Activated naive CD8-positive, alpha-beta T cell (primary cell): ENCODE data around the gene SUOX.
"Not testable (repeated sequence)": the region's sequence is repeated elsewhere in the genome, so short reads cannot be mapped to it uniquely, and the experiment has no call there.

Experiments used
- H3K27ac Mint-ChIP-seq: one replicate; pipeline ENCODE4 v1.8.0; 2021; ENCODE audit warnings: mixed read lengths
- H3K27me3 Mint-ChIP-seq: one replicate; pipeline ENCODE4 v1.8.0; 2021; ENCODE audit warnings: mixed read lengths
- H3K36me3 Mint-ChIP-seq: one replicate; pipeline ENCODE4 v1.8.0; 2021; ENCODE audit warnings: mixed read lengths
- H3K4me1 Mint-ChIP-seq: one replicate; pipeline ENCODE4 v1.8.0; 2021; ENCODE audit warnings: low read depth, mixed read lengths
- H3K4me3 Mint-ChIP-seq: one replicate; pipeline ENCODE4 v1.8.0; 2021; ENCODE audit warnings: mild to moderate bottlenecking, mixed read lengths
- H3K9me3 Mint-ChIP-seq: one replicate; pipeline ENCODE4 v1.8.0; 2021; ENCODE audit warnings: low read depth, mixed read lengths

SUOX gene

GRCh38 chr12:55999522-55999921 is 2.4 kb downstream of the SUOX start:
- H3K27ac Mint-ChIP-seq, H3K9me3 Mint-ChIP-seq, H3K27me3 Mint-ChIP-seq, H3K36me3 Mint-ChIP-seq, H3K4me3 Mint-ChIP-seq: not testable (repeated sequence)
- H3K4me1 Mint-ChIP-seq = peaks cover 22% of the 10 kb centered on the region

DNA sequence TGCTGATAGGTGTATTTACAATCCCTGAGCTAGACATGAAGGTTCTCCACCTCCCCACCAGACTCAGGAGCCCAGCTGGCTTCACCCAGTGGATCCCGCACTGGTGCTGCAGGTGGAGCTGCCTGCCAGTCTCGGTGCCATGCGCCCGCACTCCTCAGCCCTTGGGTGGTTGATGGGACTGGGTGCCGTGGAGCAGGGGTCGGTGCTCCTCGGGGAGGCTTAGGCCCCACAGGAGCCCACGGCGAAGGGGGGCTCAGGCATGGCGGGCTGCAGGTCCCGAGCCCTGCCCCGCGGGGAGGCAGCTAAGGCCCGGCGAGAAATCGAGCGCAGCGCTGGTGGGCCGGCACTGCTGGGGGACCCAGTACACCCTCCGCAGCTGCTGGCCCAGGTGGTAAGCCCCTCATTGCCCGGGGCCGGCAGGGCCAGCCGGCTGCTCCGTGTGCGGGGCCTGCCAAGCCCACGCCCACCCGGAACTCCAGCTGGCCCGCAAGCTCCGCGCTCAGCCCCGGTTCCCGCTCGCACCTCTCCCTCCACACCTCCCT is 3.0 kb downstream of the SUOX start:
- not testable (repeated sequence) for H3K9me3 Mint-ChIP-seq, H3K27ac Mint-ChIP-seq, H3K27me3 Mint-ChIP-seq, H3K4me3 Mint-ChIP-seq, H3K36me3 Mint-ChIP-seq
- H3K4me1 Mint-ChIP-seq = peaks cover 22% of the 10 kb centered on the region

DNA sequence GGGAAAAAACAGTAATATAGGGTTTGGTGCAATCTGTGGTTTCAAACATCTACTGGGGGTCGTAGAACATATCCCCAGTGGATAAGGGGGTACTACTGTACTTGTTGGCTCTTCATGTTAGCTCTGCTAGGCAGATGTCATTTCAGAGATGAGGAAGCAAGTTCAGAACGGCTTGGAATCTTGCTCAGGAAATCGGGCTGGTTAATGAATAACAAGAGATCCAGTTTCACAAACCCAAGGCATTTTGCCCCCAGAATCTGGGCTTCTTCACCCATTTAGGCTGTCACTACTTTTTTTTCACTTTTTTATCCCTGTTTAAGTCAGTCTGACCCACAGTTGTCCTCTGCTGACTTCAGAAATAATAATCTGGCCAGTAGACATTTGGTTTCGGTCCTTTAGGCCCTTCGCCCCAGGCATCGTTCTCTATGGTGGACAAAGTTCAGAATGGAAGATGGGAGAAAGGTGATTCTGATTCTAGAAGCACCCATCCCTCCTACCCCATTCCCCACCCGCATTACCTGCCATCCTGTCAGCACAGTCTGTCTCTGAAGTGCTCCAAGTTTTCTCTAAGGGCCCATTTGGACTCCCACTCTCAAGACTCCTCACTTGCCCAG is 4.5 kb downstream of the SUOX start:
- Mint-ChIP-seq H3K9me3 (no peaks in the 10 kb centered on the region), H3K27me3 (no peaks in the 10 kb centered on the region), H3K4me1 (peaks cover 22% of the 10 kb centered on the region), H3K4me3 (no peak overlapping the region), H3K36me3 (no peaks in the 10 kb centered on the region), H3K27ac (no peak overlapping the region)

DNA sequence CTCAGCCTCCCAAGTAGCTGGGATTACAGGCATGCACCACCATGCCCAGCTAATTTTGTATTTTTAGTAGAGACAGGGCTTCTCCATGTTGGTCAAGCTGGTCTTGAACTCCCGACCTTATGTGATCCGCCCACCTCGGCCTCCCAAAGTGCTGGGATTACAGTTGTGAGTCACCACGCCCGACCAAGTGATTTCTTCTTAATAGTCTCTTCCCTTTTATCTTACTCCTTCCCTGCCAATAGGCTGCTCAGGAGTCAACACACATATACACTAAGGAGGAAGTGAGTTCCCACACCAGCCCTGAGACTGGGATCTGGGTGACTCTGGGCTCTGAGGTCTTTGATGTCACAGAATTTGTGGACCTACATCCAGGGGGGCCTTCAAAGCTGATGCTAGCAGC is 6.3 kb downstream of the SUOX start:
- H3K4me3 Mint-ChIP-seq, H3K9me3 Mint-ChIP-seq, H3K36me3 Mint-ChIP-seq, H3K27me3 Mint-ChIP-seq, H3K27ac Mint-ChIP-seq: not testable (repeated sequence)
- peaks cover 25% of the 10 kb centered on the region for H3K4me1 Mint-ChIP-seq

DNA sequence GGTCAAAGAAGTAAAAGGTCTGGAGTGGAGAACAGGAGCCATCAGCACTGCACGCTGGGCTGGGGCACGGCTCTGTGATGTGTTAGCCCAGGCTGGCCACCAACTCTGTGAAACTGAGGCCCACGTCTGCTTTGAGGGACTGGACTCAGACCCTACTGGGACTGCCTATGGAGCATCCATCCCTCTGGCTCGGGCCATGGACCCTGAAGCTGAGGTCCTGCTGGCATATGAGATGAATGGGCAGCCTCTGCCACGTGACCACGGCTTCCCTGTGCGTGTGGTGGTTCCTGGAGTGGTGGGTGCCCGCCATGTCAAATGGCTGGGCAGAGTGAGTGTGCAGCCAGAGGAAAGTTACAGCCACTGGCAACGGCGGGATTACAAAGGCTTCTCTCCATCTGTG is 7.1 kb downstream of the SUOX start:
- Mint-ChIP-seq H3K4me3 (no peak overlapping the region), H3K36me3 (no peaks in the 10 kb centered on the region), H3K4me1 (peaks cover 27% of the 10 kb centered on the region), H3K27ac (peak overlapping the region; percentile 58), H3K9me3 (no peaks in the 10 kb centered on the region), H3K27me3 (no peaks in the 10 kb centered on the region)

DNA sequence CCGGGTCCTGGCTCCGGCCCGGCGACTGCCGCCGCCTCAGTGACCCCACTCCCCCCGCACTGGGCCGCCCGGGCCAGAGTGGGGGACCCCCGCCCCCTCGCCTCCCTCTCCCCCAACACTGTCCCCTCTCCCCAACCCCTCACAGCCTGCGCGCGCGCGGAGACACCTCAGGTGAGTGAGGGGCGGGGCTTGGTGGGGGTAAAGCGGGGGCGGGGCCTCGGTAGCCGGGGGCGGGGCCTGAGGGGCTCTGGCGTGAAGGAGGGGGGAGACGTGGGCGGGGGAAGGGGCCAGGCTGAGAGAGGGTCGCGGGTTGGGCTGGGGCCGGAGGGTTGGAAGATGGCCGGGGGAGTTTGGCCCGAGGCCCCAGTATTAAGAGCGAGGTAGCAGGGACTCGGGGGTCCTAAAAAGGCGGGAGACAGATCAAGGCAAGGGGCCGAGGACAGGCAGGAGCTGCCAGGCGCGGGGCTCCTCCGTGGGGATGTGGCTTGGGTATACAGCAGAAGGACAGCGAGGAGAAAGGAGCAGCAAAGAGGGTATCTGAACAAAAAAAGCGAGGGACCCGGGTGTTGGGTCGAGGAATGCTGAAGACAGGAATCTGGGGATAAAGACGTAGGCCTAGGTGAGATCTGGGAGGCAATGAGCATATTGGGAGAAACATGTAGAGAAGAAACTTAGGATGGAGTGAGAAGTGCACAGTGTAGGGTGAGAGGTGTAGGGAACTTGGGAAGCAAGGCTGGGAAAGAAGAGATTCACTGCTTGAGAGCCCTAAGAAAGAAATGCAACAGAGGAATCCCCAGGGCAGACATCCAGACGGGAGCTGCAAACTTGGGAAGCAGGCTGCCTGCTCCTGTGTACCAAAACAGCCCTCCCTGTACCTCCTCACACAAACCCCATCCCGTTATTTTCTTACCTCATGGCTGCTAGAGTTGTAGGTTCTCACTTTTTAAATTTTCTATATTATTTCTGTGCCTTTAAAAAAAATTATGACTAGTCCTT is 10.8 kb downstream of the SUOX start:
- Mint-ChIP-seq H3K27me3 (no peaks in the 10 kb centered on the region), H3K4me1 (peaks cover 34% of the 10 kb centered on the region), H3K4me3 (peak overlapping the region; percentile 93), H3K27ac (peak overlapping the region; percentile 86), H3K9me3 (no peaks in the 10 kb centered on the region), H3K36me3 (peaks cover 5% of the 10 kb centered on the region)

DNA sequence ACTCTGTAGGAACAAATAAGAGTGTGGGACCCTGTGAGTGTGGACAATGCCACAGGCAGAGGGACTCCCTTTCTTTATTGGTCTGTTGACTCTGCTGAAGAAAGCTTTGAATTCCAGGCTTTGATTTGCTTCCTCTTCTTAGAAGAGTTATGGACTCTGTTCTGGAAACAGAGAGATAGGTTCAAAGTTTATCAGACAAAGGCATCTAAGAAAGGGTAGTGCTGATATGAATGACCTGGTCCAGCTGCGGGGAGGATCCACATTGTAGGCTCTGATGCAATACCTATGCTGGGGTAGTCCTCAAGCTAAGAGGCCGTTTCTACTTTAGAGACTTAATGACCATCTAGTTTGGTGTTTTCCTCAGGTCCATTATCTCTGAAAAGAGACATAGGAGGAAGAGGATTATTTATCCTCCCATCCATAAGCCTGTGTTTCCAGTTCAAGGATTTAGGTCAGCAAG is 13.1 kb downstream of the SUOX start:
- Mint-ChIP-seq H3K27ac (no peak overlapping the region), H3K27me3 (no peaks in the 10 kb centered on the region), H3K4me3 (peak overlapping the region; percentile 40), H3K4me1 (peaks cover 35% of the 10 kb centered on the region), H3K36me3 (peaks cover 10% of the 10 kb centered on the region), H3K9me3 (no peaks in the 10 kb centered on the region)

DNA sequence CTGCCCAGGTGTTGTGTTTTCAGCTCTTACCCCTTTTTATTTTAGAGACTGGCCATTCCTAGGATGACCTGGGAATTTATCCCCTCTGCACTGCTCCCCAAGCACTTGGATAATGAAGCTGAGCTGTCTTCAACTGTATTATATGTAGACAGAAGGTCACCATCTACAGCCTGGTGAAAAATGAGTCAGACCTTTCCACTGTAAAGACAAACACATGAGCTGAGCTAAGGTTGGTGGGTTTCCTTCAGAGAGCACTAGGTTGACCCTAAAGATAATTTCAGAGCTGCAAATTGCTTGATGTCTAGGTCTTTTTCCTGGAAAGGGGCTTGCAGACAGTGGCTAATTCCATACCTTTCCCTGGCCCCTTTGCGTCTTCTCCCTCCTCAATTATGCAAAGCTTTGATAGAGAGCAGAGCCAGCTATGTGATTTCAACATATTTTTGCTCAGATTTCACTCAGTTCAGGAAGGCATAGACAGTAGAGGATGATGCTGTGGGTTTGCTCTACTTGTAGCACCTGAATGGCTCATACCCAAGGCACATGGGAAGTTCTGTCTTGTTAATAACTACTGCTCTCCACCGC is 14.5 kb downstream of the SUOX start:
- H3K9me3 Mint-ChIP-seq = no peaks in the 10 kb centered on the region
- peaks cover 28% of the 10 kb centered on the region for H3K4me1 Mint-ChIP-seq
- H3K27ac Mint-ChIP-seq = no peak overlapping the region
- no peak overlapping the region for H3K4me3 Mint-ChIP-seq
- no peaks in the 10 kb centered on the region for H3K27me3 Mint-ChIP-seq
- peaks cover 10% of the 10 kb centered on the region for H3K36me3 Mint-ChIP-seq

- H3K36me3 Mint-ChIP-seq = peaks cover 14% of the 10 kb centered on the region
- H3K27ac Mint-ChIP-seq = no peak overlapping the region
- H3K4me1 Mint-ChIP-seq = peaks cover 17% of the 10 kb centered on the region
- no peaks in the 10 kb centered on the region for H3K27me3 Mint-ChIP-seq
- no peak overlapping the region for H3K4me3 Mint-ChIP-seq
- H3K9me3 Mint-ChIP-seq = no peaks in the 10 kb centered on the region
These were observed 16.4 kb downstream of the SUOX start for GRCh38 chr12:56013482-56013881.

DNA sequence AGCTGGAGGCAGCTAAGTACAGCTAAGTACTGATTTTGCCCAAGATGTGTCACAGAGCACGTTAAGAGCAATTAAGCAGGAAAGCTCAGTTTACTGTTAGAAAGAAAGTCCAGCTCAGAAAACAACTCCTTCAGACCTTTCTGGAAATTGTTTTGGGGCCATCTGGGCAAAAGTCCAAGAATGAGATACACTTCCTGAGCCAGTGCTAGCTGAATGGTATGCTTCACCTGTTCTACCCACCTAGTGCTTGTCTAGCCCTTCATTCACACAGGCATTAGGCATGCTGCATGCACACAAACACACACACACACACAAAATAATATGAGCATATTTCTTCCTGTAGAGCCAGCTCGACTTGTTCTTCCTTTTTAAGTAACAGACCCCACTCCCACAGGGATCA is 17.1 kb downstream of the SUOX start:
- Mint-ChIP-seq H3K9me3 (no peaks in the 10 kb centered on the region), H3K36me3 (peaks cover 14% of the 10 kb centered on the region), H3K27ac (no peak overlapping the region), H3K4me1 (peaks cover 13% of the 10 kb centered on the region), H3K27me3 (no peaks in the 10 kb centered on the region), H3K4me3 (no peak overlapping the region)

DNA sequence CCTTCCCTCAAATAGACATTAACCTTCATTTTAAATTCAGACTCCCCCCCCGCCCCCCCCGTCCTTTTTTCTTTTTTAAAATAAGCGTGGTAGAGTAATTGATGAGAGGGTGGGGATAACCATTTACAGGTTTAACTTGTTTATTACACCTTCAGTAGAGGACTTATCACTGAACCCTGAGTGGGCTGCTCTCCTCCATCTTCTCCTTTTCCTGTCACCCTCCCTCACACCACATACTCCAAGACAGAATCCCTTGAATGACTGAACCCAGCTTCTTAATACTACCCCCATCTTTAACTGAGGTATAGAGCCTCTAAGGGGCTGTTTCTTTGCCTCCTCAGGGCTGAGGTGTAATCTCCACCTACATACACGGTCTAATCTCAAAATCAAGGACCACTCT is 20.1 kb downstream of the SUOX start:
- no peaks in the 10 kb centered on the region for H3K9me3 Mint-ChIP-seq
- H3K27ac Mint-ChIP-seq = no peak overlapping the region
- H3K4me1 Mint-ChIP-seq = peaks cover 21% of the 10 kb centered on the region
- no peaks in the 10 kb centered on the region for H3K27me3 Mint-ChIP-seq
- H3K36me3 Mint-ChIP-seq = peaks cover 11% of the 10 kb centered on the region
- H3K4me3 Mint-ChIP-seq = no peak overlapping the region

DNA sequence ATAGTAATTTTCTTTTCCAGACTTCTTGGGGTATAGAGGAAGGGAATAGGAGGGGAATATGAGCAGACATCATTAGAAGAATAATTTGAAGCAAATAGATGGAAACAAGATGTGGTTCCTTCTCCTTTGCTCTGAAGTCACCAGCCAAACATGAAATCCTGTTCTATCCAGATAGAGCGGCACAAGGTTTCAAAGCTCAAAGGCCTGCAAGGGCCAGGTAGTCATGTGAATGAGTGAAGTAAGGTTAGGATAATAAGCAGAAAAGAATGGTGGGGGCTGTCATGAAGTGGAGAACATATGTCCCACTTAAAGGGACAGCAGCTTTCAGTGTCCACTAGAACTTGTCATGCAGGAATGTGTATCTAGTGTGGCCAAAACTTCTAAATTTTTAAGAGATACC is 21.3 kb downstream of the SUOX start:
- Mint-ChIP-seq H3K4me3 (no peak overlapping the region), H3K9me3 (no peaks in the 10 kb centered on the region), H3K27ac (no peak overlapping the region), H3K27me3 (no peaks in the 10 kb centered on the region), H3K4me1 (peaks cover 27% of the 10 kb centered on the region), H3K36me3 (peaks cover 8% of the 10 kb centered on the region)

DNA sequence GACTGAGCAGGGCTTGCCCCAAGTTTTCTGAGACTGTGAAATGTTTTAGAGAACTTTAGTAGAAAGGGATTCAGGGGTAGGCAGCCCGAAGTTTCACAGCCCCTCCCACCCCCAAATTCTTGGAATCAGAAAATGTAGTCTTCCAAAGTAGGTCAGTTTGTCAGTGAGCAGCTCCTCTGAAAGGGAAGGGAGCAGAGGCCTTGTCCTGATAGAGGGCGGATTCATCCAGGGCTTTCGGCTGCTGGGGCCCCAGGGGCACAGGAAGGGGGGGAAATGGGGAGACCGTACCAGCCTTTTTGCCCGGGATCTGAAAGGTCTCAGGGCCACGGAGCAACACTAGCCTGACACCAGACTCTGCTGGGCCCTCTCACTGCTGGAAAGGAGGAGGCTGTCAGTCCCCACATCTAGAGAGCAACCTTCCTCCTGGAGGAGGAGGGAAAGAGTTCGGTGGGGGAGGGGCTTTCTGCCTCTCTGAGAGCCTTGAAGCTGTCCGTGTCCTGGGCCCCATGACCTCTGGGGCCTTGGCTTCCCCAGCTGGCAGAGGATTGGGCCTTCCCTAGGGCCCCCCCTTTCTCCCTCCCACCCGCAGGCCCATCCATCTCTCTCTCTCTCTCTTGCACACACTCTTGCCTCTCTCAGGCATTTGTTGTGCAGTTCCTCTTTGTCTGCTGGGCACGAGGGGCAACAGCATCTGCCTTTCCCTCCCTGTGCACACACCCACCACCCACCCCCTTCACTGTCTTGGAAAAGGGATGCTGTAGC is 23.5 kb downstream of the SUOX start, which contains the start of gene IKZF4:
Gene IKZF4 (plus strand): TSS at position 621 of the 762 bp plus-strand sequence. CDS start 451 bp downstream, outside the sequence.
- Mint-ChIP-seq H3K9me3 (no peaks in the 10 kb centered on the region), H3K27me3 (no peaks in the 10 kb centered on the region), H3K4me3 (peak within 1 kb of the TSS; percentile 94), H3K4me1 (peaks cover 30% of the 10 kb centered on the region), H3K36me3 (peaks cover 7% of the 10 kb centered on the region), H3K27ac (peak within 1 kb of the TSS; percentile 95)

DNA sequence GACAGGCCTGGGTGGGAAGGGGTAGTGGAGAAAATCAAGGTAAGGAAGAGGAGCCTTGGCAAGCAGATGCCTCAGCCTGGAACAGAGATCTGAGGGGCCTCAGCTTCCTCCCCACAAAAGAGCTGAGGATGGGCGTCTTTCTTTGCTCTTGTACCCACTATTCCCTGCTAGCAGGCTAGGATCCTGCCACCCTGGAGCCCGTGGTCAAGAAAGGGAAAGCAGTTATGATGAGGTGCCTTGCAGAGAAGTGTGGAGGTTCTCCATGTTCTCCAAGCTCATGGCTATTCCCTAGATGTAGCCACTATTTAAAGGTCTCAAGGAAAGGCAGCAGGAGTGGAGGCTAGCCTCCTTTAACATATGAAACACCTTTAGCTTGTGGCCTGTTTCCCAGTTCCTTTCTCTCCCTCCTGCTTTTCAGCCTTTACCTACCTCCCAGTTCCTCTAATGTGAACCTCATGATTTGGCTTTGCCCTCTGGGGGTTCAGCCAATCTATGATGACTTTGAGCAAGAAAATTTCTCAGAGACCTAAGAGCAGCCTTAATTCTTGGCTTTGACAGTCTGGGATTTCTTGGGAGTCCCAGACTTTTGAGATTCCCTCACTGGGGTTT is 24.9 kb downstream of the SUOX start:
- H3K27me3 Mint-ChIP-seq = no peaks in the 10 kb centered on the region
- H3K4me3 Mint-ChIP-seq = peak overlapping the region; percentile 94
- H3K27ac Mint-ChIP-seq = peak overlapping the region; percentile 95
- H3K9me3 Mint-ChIP-seq = no peaks in the 10 kb centered on the region
- peaks cover 7% of the 10 kb centered on the region for H3K36me3 Mint-ChIP-seq
- peaks cover 30% of the 10 kb centered on the region for H3K4me1 Mint-ChIP-seq
